Endothelial cell of umbilical vein (primary cell): ENCODE data around the gene CYP20A1.

Source experiments
- EZH2 ChIP-seq: IDR thresholded peaks from 2 replicates; pipeline ENCODE4 v1.6.1; 2012; ENCODE audit warnings: borderline replicate concordance, low read depth, mild to moderate bottlenecking, moderate library complexity, low read length, inconsistent platforms; ENCODE audit not compliant: severe bottlenecking
- POLR2AphosphoS5 ChIP-seq: IDR thresholded peaks from 2 replicates; pipeline ENCODE4 v1.6.1; 2012; ENCODE audit warnings: low read depth, mild to moderate bottlenecking, control low read depth, low read length, moderate library complexity; ENCODE audit not compliant: insufficient read depth
- TF ChIP-seq, protein P1 (sequence below), 2 donors: IDR thresholded peaks; 1 replicate in 1 of 2; 2 replicates in 1 of 2; pipeline ENCODE4 v1.5.1; 2011; ENCODE audit warnings: low read length in 2 of 2, mild to moderate bottlenecking in 2 of 2, moderate library complexity in 2 of 2, control low read depth in 1 of 2, inconsistent platforms in 1 of 2, low read depth in 1 of 2; ENCODE audit not compliant: insufficient read depth in 1 of 2; ENCODE audit errors: extremely low read depth in 1 of 2

DNA sequence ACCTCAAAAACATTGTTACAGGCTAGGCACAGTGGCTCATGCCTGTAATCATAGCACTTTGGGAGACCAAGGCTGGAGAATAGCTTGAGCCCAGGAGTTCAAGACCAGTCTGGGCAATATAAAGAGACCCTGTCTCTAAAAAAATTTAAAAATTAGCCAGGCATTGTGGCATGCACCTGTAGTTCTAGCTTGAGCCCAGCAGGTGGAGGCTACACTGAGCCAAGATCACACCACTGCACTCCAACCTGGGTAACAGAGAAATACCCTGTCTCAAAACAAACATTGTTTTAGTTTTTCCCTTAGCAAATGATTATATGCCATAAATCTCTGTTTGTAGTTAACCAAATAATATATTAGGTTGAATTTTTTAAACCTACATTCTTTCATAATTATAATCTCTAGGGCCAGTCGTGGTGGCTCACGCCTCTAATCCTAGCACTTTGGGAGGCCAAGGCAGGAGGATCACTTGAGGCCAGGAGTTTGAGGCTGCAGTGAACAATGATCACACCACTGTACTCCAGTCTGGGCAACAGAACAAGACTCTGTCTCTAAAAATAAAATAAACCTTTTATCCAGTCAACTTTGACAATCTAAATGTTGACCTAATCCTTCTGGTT lies 13.3 kb upstream of the CYP20A1 start:
- TF ChIP-seq, protein P1, sequence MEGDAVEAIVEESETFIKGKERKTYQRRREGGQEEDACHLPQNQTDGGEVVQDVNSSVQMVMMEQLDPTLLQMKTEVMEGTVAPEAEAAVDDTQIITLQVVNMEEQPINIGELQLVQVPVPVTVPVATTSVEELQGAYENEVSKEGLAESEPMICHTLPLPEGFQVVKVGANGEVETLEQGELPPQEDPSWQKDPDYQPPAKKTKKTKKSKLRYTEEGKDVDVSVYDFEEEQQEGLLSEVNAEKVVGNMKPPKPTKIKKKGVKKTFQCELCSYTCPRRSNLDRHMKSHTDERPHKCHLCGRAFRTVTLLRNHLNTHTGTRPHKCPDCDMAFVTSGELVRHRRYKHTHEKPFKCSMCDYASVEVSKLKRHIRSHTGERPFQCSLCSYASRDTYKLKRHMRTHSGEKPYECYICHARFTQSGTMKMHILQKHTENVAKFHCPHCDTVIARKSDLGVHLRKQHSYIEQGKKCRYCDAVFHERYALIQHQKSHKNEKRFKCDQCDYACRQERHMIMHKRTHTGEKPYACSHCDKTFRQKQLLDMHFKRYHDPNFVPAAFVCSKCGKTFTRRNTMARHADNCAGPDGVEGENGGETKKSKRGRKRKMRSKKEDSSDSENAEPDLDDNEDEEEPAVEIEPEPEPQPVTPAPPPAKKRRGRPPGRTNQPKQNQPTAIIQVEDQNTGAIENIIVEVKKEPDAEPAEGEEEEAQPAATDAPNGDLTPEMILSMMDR (IDR thresholded peaks at IDR 0.05; ENCODE audit: extremely low read depth in 1 of 2, insufficient read depth in 1 of 2, low read depth in 1 of 2, low read length in 2 of 2), result peak; percentile 51 to 66
- TF ChIP-seq EZH2 (no peak), POLR2AphosphoS5 (no peak)
